Adrenal gland (tissue), 12 donors: ENCODE measurements around the gene CIRBP. TPM values are rescaled to one million over a fixed set of nuclear protein-coding genes. Genes with fewer than 3 reads are reported as not detected.

Experiments
- DNase-seq, 7 donors: peaks; one replicate each; pipeline ENCODE4 v3.0.0-alpha.2; 2019 to 2020
- H3K27ac ChIP-seq, 5 donors: fragments of 200-600 bp; sonication (generic) in 4 of 5; 1 replicate in 3 of 5; 2 replicates in 2 of 5; pipeline versions ENCODE4 v1.5.1 to v1.8.0; 2016 to 2020; ENCODE audit warnings: mild to moderate bottlenecking in 1 of 5
- H3K27me3 ChIP-seq: fragments of 200-600 bp; 2 replicates; pipeline ENCODE4 v1.8.0; 2021
- H3K36me3 ChIP-seq, 2 donors: fragments of 200-600 bp; replicated peaks in 1 of 2; 1 replicate in 1 of 2; 2 replicates in 1 of 2; pipeline versions ENCODE4 v1.5.1 to v1.8.0; 2018 to 2022
- H3K4me1 ChIP-seq, 2 donors: fragments of 200-600 bp; replicated peaks in 1 of 2; 1 replicate in 1 of 2; 2 replicates in 1 of 2; pipeline versions ENCODE4 v1.5.1 to v1.8.0; 2018 to 2021
- H3K4me3 ChIP-seq, 4 donors: fragments of 200-600 bp; sonication (generic) in 3 of 4; one replicate each; pipeline ENCODE4 v1.5.1; 2016 to 2018
- H3K9me3 ChIP-seq, 3 donors: fragments of 200-600 bp; sonication (generic) in 1 of 3; replicated peaks in 1 of 3; 1 replicate in 2 of 3; 2 replicates in 1 of 3; pipeline versions ENCODE4 v1.5.1 to v1.8.0; 2016 to 2021
- CTCF ChIP-seq, 6 experiments: fragments of 450-650 bp in 4 of 6; fragments of 200-600 bp in 2 of 6; sonication (generic) in 1 of 6; IDR thresholded peaks; 1 replicate in 5 of 6; 2 replicates in 1 of 6; pipeline versions ENCODE4 v1.5.1 to v1.8.0; 2016 to 2021; ENCODE audit warnings: antibody characterized with exemption in 6 of 6, mild to moderate bottlenecking in 2 of 6, moderate library complexity in 1 of 6
- POLR2A ChIP-seq, 2 donors: fragments of 450-650 bp; IDR thresholded peaks; one replicate each; pipeline ENCODE4 v1.6.1; 2017; ENCODE audit warnings: antibody characterized with exemption in 2 of 2, mild to moderate bottlenecking in 2 of 2, moderate library complexity in 1 of 2
- WGBS, 4 donors: extraction: QIAGEN DNeasy Blood & Tissue Kit in 2 of 4; methylation state at CpG; one replicate each; pipeline versions ENCODE4 v1.1.5 to v1.1.7; 2013 to 2017; 5-methylcytosine and 5-hydroxymethylcytosine counted together
- intact Hi-C, 2 donors: fragments of 100-400 bp; cut with DNase I; formaldehyde crosslinking; loops; one replicate each; pipeline versions ENCODE4 v1.14.1 to v1.15.0; 2022 to 2023
- polyA plus RNA-seq, 3 donors: library from polyadenylated mRNA; stranded (reverse); fragments of 200-250 nt in 2 of 3; fragments of 350-450 nt in 1 of 3; fragmentation: Illumina TruSeq in 1 of 3; extraction: RNeasy Lipid Tissue Mini Kit (QIAGEN cat#74804) in 1 of 3; gene quantifications; one replicate each; pipeline ENCODE4 v1.2.3, GENCODE V29; 2013 to 2014
- total RNA-seq, 9 donors: library from RNA; depleted of rRNA in 4 of 9; stranded (reverse); fragments of >200 nt in 4 of 9; fragments of 120-200 nt in 1 of 9; fragmentation: NEBNext Ultra II Directional in 1 of 9; extraction: Animal tissue kit (Norgen Biotek cat#: 25700) in 1 of 9; gene quantifications; one replicate each; pipeline versions ENCODE4 v1.1.0 to v1.2.4, GENCODE V29; 2013 to 2023
- donor health status: healthy with polysubstance abuse.
- donor health status: Bipolar disorder and iron deficiency.
- donor health status: DM: yes; HTN: yes; CAD: no.
- donor health status: DM: no; HTN: no; CAD: no.
- donor health status: DM: no; HTN: no; CAD: no.
- donor health status: DM: yes; HTN: yes; CAD: no.

CIRBP gene
- total and polyA plus RNA-seq, 12 donors, result 317 to 1,164 (median 685) TPM

- TF ChIP-seq CTCF (IDR thresholded peaks at IDR 0.05), result no peak
- TF ChIP-seq POLR2A (IDR thresholded peaks at IDR 0.05), result no peak
- no peaks in the 10 kb centered on the region for H3K4me1 ChIP-seq
- H3K36me3 ChIP-seq, result no peaks in the 10 kb centered on the region
- WGBS, 4 donors, result 90 to 92% (median 91%) methylated on average over 21 to 38 of the region's 38 CpGs
- H3K27ac ChIP-seq, result no peak overlapping the region
- no peak for DNase-seq
- H3K4me3 ChIP-seq, result no peak overlapping the region
- intact Hi-C loops, result no loop called here
- H3K9me3 ChIP-seq, result no peaks in the 10 kb centered on the region
- peaks cover 11% of the 10 kb centered on the region for H3K27me3 ChIP-seq
Observed at GRCh38 chr19:1307320-1307719, 38.2 kb downstream of the CIRBP start.

- no peak for DNase-seq
- intact Hi-C loops, result no loop called here
- no peaks in the 10 kb centered on the region for H3K9me3 ChIP-seq
- no peak overlapping the region for H3K27ac ChIP-seq
- 91 to 94% (median 92%) methylated on average over 19 to 20 of the region's 20 CpGs for WGBS, 4 donors
- peaks cover 11% of the 10 kb centered on the region for H3K27me3 ChIP-seq
- H3K4me1 ChIP-seq, result no peaks in the 10 kb centered on the region
- no peaks in the 10 kb centered on the region for H3K36me3 ChIP-seq
- no peak overlapping the region for H3K4me3 ChIP-seq
- TF ChIP-seq CTCF (IDR thresholded peaks at IDR 0.05) (no peak), POLR2A (IDR thresholded peaks at IDR 0.05) (no peak)
Observed at GRCh38 chr19:1307755-1308303, 38.7 kb downstream of the CIRBP start.

- no peaks in the 10 kb centered on the region for H3K4me1 ChIP-seq
- no peak overlapping the region for H3K27ac ChIP-seq
- peaks cover 15% of the 10 kb centered on the region for H3K27me3 ChIP-seq
- no peaks in the 10 kb centered on the region for H3K9me3 ChIP-seq
- 59 to 69% (median 66%) methylated on average over 11 of the region's 11 CpGs for WGBS, 4 donors
- TF ChIP-seq POLR2A (IDR thresholded peaks at IDR 0.05), result no peak
- no peak for TF ChIP-seq CTCF (IDR thresholded peaks at IDR 0.05)
- no peak for DNase-seq
- H3K4me3 ChIP-seq, result no peak overlapping the region
- intact Hi-C loops, result no loop called here
- no peaks in the 10 kb centered on the region for H3K36me3 ChIP-seq
Observed at GRCh38 chr19:1308718-1309117, 39.6 kb downstream of the CIRBP start.

GRCh38 chr19:1309977-1310852 lies 41.1 kb downstream of the CIRBP start:
- Histone ChIP-seq H3K9me3 (no peaks in the 10 kb centered on the region), H3K36me3 (no peaks in the 10 kb centered on the region), H3K4me1 (no peaks in the 10 kb centered on the region), H3K27ac (no peak overlapping the region), H3K4me3 (no peak overlapping the region), H3K27me3 (peaks cover 17% of the 10 kb centered on the region)
- DNase-seq, result no peak
- TF ChIP-seq CTCF (IDR thresholded peaks at IDR 0.05), result no peak
- TF ChIP-seq POLR2A (IDR thresholded peaks at IDR 0.05), result no peak
- WGBS, 4 donors, result 43 to 65% (median 57%) methylated on average over 9 to 28 of the region's 28 CpGs
- intact Hi-C loops, result loop anchor here in 1 of 2 donors (10.0 kb wide), 1 partner anchor 135 kb away; no protein-coding TSS in a partner anchor
